Measurements from ENCODE around the gene ATP2B3.

GRCh38 chrX:153557618-153558355 is 40.3 kb downstream of the ATP2B3 start:
- TF ChIP-seq POLR2A (IDR thresholded peaks at IDR 0.05) (no peak), CTCF (IDR thresholded peaks at IDR 0.05) (no peak)
